ENCODE results near the gene TBC1D14. TPM values are rescaled to one million over a fixed set of nuclear protein-coding genes. Genes with fewer than 3 reads are reported as not detected.

TBC1D14 gene
- total and polyA plus RNA-seq, 9 of the 15 experiments (the other 6 are each of a cell fraction or from before 2014, with no cell fraction given) = 2.1 to 59.6 (median 44.8) TPM

- TF ChIP-seq ZBTB11 (CRISPR knock-in tag; IDR thresholded peaks at IDR 0.05) (no peak), ZNF77 (CRISPR knock-in tag; IDR thresholded peaks at IDR 0.05) (no peak), U2AF1 (optimal IDR thresholded peaks at IDR 0.05; ENCODE audit: low read depth, low read length) (no peak), SRSF3 (IDR thresholded peaks at IDR 0.05; ENCODE audit: insufficient read depth, low read length) (no peak), BRF2 (IDR thresholded peaks at IDR 0.05; ENCODE audit: borderline replicate concordance, insufficient read depth, insufficient read length) (no peak), MEF2A (IDR thresholded peaks at IDR 0.05; ENCODE audit: control insufficient read depth, low read depth, low read length) (0 out of 2 replicates have a peak, but pooled peaks have one; percentile 3), ZBTB26 (CRISPR knock-in tag; IDR thresholded peaks at IDR 0.05) (no peak), FOSL1 (tag; conservative IDR thresholded peaks at IDR 0.05) (peak; percentile 97), NBN (IDR thresholded peaks at IDR 0.05; ENCODE audit: low read depth) (peak; percentile 72), ARHGAP35 (IDR thresholded peaks at IDR 0.05; ENCODE audit: partially characterized antibody) (no peak), ZNF668 (CRISPR knock-in tag; IDR thresholded peaks at IDR 0.05) (no peak), MTF1 (CRISPR knock-in tag; IDR thresholded peaks at IDR 0.05; ENCODE audit: borderline replicate concordance) (no peak), ZNF780A (CRISPR knock-in tag; IDR thresholded peaks at IDR 0.05) (no peak), NFXL1 (CRISPR knock-in tag; IDR thresholded peaks at IDR 0.05) (no peak), EGR1 (conservative IDR thresholded peaks at IDR 0.05) (peak; percentile 92), JUND (IDR thresholded peaks at IDR 0.05; ENCODE audit: borderline replicate concordance, low read depth, low read length) (peak; percentile 96), JUND (tag; IDR thresholded peaks at IDR 0.05; ENCODE audit: borderline replicate concordance, low read depth, low read length) (peak; percentile 96), SFPQ (IDR thresholded peaks at IDR 0.05; ENCODE audit: low read depth, low read length) (no peak)
These were observed 32.7 kb downstream of the TBC1D14 start (continued) for GRCh38 chr4:6942238-6942800.

All from K562 (cell line).